KMS-11 (cell line): ENCODE results near the gene RAX.

Experiments used
- H2AFZ ChIP-seq: fragments of 200-600 bp; sonication (generic); 2 replicates; pipeline ENCODE4 v1.6.1; 2016; ENCODE audit warnings: antibody characterized with exemption, mixed run types, low read depth
- H3K27ac ChIP-seq: fragments of 200-600 bp; sonication (generic); 2 replicates; pipeline ENCODE4 v1.6.1; 2016; ENCODE audit warnings: mild to moderate bottlenecking, mixed run types
- H3K27me3 ChIP-seq: fragments of 200-600 bp; sonication (generic); 2 replicates; pipeline ENCODE4 v1.6.1; 2017; ENCODE audit warnings: mild to moderate bottlenecking, low read depth, mixed run types, moderate library complexity; ENCODE audit not compliant: insufficient read depth
- H3K36me3 ChIP-seq: fragments of 200-600 bp; sonication (generic); 2 replicates; pipeline ENCODE4 v1.6.1; 2017; ENCODE audit warnings: mild to moderate bottlenecking, mixed run types; ENCODE audit not compliant: insufficient read depth
- H3K4me1 ChIP-seq: fragments of 200-600 bp; sonication (generic); 2 replicates; pipeline ENCODE4 v1.6.1; 2016; ENCODE audit warnings: mild to moderate bottlenecking, low read depth, mixed run types; ENCODE audit not compliant: poor library complexity, severe bottlenecking
- H3K4me2 ChIP-seq: fragments of 200-600 bp; sonication (generic); 2 replicates; pipeline ENCODE4 v1.7.0; 2016; ENCODE audit warnings: mild to moderate bottlenecking, mixed run types
- H3K4me3 ChIP-seq: fragments of 200-600 bp; sonication (generic); IDR thresholded peaks from 2 replicates; pipeline ENCODE4 v1.6.1; 2017; ENCODE audit warnings: low read depth, low read length, mixed read lengths; ENCODE audit not compliant: insufficient read depth
- H3K79me2 ChIP-seq: fragments of 200-600 bp; sonication (generic); 2 replicates; pipeline ENCODE4 v1.6.1; 2016; ENCODE audit warnings: low read depth, mixed run types; ENCODE audit not compliant: insufficient read depth
- H3K9ac ChIP-seq: fragments of 200-600 bp; sonication (generic); 2 replicates; pipeline ENCODE4 v1.6.1; 2016; ENCODE audit warnings: mild to moderate bottlenecking, mixed run types
- H4K20me1 ChIP-seq: fragments of 200-600 bp; sonication (generic); 2 replicates; pipeline ENCODE4 v1.6.1; 2016; ENCODE audit warnings: mild to moderate bottlenecking, mixed run types; ENCODE audit not compliant: insufficient read depth
- CTCF ChIP-seq: fragments of 200-600 bp; sonication (generic); conservative IDR thresholded peaks from 2 replicates; pipeline ENCODE4 v1.6.1; 2017; ENCODE audit warnings: low read depth, mild to moderate bottlenecking, antibody characterized with exemption, low read length, moderate library complexity, mixed read lengths

Gene RAX

GRCh38 chr18:59218018-59218417, 55.2 kb downstream of the RAX start:
- Histone ChIP-seq H3K27me3 (no peaks in the 10 kb centered on the region), H2AFZ (no peak overlapping the region), H3K4me3 (no peak overlapping the region), H3K4me2 (no peak overlapping the region), H3K79me2 (no peaks in the 10 kb centered on the region), H3K9ac (no peak overlapping the region), H3K36me3 (no peaks in the 10 kb centered on the region), H4K20me1 (no peaks in the 10 kb centered on the region), H3K27ac (no peak overlapping the region), H3K4me1 (no peaks in the 10 kb centered on the region)
- TF ChIP-seq CTCF, result no peak
